ENCODE data around the gene RPS8.
A peak's percentile ranks its signal among the peaks of the same experiment; 100 is the strongest.

RPS8 gene

GRCh38 chr1:44777547-44777946 lies 2.2 kb downstream of the RPS8 start:
- Histone ChIP-seq H3K36me3 (ENCODE audit: control insufficient read depth in 2 of 2, insufficient read depth in 1 of 2, low read length in 2 of 2) (peaks cover 36 to 66% of the 10 kb centered on the region in 2 experiments; a peak in 2 of 3 replicates), H3K27ac (ENCODE audit: extremely low read depth, low read depth, low read length) (peak overlapping the region; percentile 99; the same call in 1 of the 2 replicates), H3K4me3 (ENCODE audit: low read depth, low read length) (no peak overlapping the region; the same call in 1 of the 2 replicates), H3K4me1 (ENCODE audit: control insufficient read depth, insufficient read depth, low read length) (no peaks in the 10 kb centered on the region), H3K9me3 (ENCODE audit: control insufficient read depth, insufficient read depth, low read depth, low read length) (no peaks in the 10 kb centered on the region)
- ChIA-PET CTCF (interaction anchor here (1.0 to 1.3 kb wide), 2 partner anchors 9 to 46 kb away, joined by 5 to 6 read pairs; partner anchors contain the start of gene RNU5D-1), POLR2A (interaction anchor here (0.6 to 1.0 kb wide), 6 partner anchors 15 to 234 kb away, joined by 3 to 5 read pairs (median 3); partner anchors contain the start of gene UROD)
- TF ChIP-seq ZNF626 (tag by site-specific recombination; IDR thresholded peaks at IDR 0.05), result no peak
- TF ChIP-seq YY2 (tag by site-specific recombination; IDR thresholded peaks at IDR 0.05), result no peak
- TF ChIP-seq ZNF501 (tag by site-specific recombination; IDR thresholded peaks at IDR 0.05), result no peak
- TF ChIP-seq ZNF362 (tag by site-specific recombination; IDR thresholded peaks at IDR 0.05), result no peak
- no peak for TF ChIP-seq GLI4 (tag by site-specific recombination; IDR thresholded peaks at IDR 0.05)
- no peak for TF ChIP-seq ZNF768 (tag by site-specific recombination; IDR thresholded peaks at IDR 0.05)
- no peak for TF ChIP-seq HOXD13 (CRISPR knock-in tag; IDR thresholded peaks at IDR 0.05; ENCODE audit: borderline replicate concordance)
- TF ChIP-seq ZNF585B (tag by site-specific recombination; IDR thresholded peaks at IDR 0.05), result no peak
- TF ChIP-seq SP7 (tag by site-specific recombination; IDR thresholded peaks at IDR 0.05), result no peak

- Histone ChIP-seq H3K4me1 (ENCODE audit: control insufficient read depth, insufficient read depth, low read length) (no peaks in the 10 kb centered on the region), H3K36me3 (ENCODE audit: control insufficient read depth in 2 of 2, insufficient read depth in 1 of 2, low read length in 2 of 2) (peaks cover 36 to 66% of the 10 kb centered on the region in 2 experiments; a peak in 2 of 3 replicates), H3K4me3 (ENCODE audit: low read depth, low read length) (no peak overlapping the region), H3K27ac (ENCODE audit: extremely low read depth, low read depth, low read length) (peak overlapping the region; percentile 99; the same call in 1 of the 2 replicates), H3K9me3 (ENCODE audit: control insufficient read depth, insufficient read depth, low read depth, low read length) (no peaks in the 10 kb centered on the region)
- POLR2A ChIA-PET, result interaction anchor here (0.7 to 1.0 kb wide), 5 partner anchors 15 to 234 kb away, joined by 3 to 4 read pairs (median 3); partner anchors contain the start of gene UROD
- CTCF ChIA-PET, result interaction anchor here (1.0 to 1.3 kb wide), 2 partner anchors 9 to 47 kb away, joined by 5 to 6 read pairs; partner anchors contain the start of gene RNU5D-1
- TF ChIP-seq YY2 (tag by site-specific recombination; IDR thresholded peaks at IDR 0.05), result no peak
- TF ChIP-seq PRDM1 (tag by site-specific recombination; IDR thresholded peaks at IDR 0.05), result no peak
- TF ChIP-seq ZEB2 (tag by site-specific recombination; IDR thresholded peaks at IDR 0.05), result no peak
- TF ChIP-seq ZNF670 (tag by site-specific recombination; IDR thresholded peaks at IDR 0.05; ENCODE audit: low read depth), result no peak
- TF ChIP-seq MYNN (tag by site-specific recombination; IDR thresholded peaks at IDR 0.05; ENCODE audit: borderline replicate concordance), result no peak
- TF ChIP-seq ZNF585B (tag by site-specific recombination; IDR thresholded peaks at IDR 0.05), result no peak
- no peak for TF ChIP-seq ZNF18 (tag by site-specific recombination; IDR thresholded peaks at IDR 0.05)
- no peak for TF ChIP-seq ZNF366 (tag by site-specific recombination; conservative IDR thresholded peaks at IDR 0.05)
- TF ChIP-seq REST (tag by site-specific recombination; IDR thresholded peaks at IDR 0.05), result no peak
- TF ChIP-seq ZNF514 (tag by site-specific recombination; IDR thresholded peaks at IDR 0.05), result no peak
- no peak for TF ChIP-seq ZNF626 (tag by site-specific recombination; IDR thresholded peaks at IDR 0.05)
- TF ChIP-seq GFI1B (tag by site-specific recombination; IDR thresholded peaks at IDR 0.05), result no peak
- no peak for TF ChIP-seq ZBTB6 (tag by site-specific recombination; IDR thresholded peaks at IDR 0.05)
- no peak for TF ChIP-seq ATF2 (tag by site-specific recombination; IDR thresholded peaks at IDR 0.05; ENCODE audit: low read depth)
- no peak for TF ChIP-seq HIC1 (tag by site-specific recombination; IDR thresholded peaks at IDR 0.05)
These were observed 2.8 kb downstream of the RPS8 start for GRCh38 chr1:44777969-44778635.

Measured in HEK293 (cell line).